Measurements from ENCODE around the gene HDLBP.

The HDLBP gene

GRCh38 chr2:241350530-241350877 is 35.0 kb upstream of the HDLBP start:
- H3K27me3 Mint-ChIP-seq, result no peaks in the 10 kb centered on the region
- peaks cover 9% of the 10 kb centered on the region for H3K4me1 Mint-ChIP-seq (ENCODE audit: low read depth)
- intact Hi-C loops (cut with micrococcal nuclease), result loop anchor here (10.0 kb wide), 1 partner anchor 284 kb away; the partner anchor contains the start of genes ATG4B and THAP4
- H3K4me3 Mint-ChIP-seq, result no peak overlapping the region
- H3K36me3 Mint-ChIP-seq (ENCODE audit: low read depth), result peaks cover 88% of the 10 kb centered on the region
- H3K27ac Mint-ChIP-seq, result no peak overlapping the region
- no peaks in the 10 kb centered on the region for H3K9me3 Mint-ChIP-seq

- H3K36me3 Mint-ChIP-seq (ENCODE audit: low read depth), result peaks cover 93% of the 10 kb centered on the region
- H3K9me3 Mint-ChIP-seq, result no peaks in the 10 kb centered on the region
- no peaks in the 10 kb centered on the region for H3K27me3 Mint-ChIP-seq
- no peak overlapping the region for H3K4me3 Mint-ChIP-seq
- H3K4me1 Mint-ChIP-seq (ENCODE audit: low read depth), result peaks cover 7% of the 10 kb centered on the region
- H3K27ac Mint-ChIP-seq, result no peak overlapping the region
- intact Hi-C loops (cut with micrococcal nuclease), result loop anchor here (10.0 kb wide), 1 partner anchor 285 kb away; the partner anchor contains the start of genes ATG4B and THAP4
Observed at GRCh38 chr2:241349941-241350340, 34.5 kb upstream of the HDLBP start.

- intact Hi-C loops (cut with micrococcal nuclease), result no loop called here
- no peak overlapping the region for H3K4me3 Mint-ChIP-seq
- no peaks in the 10 kb centered on the region for H3K4me1 Mint-ChIP-seq (ENCODE audit: low read depth)
- H3K27me3 Mint-ChIP-seq, result no peaks in the 10 kb centered on the region
- H3K27ac Mint-ChIP-seq, result no peak overlapping the region
- H3K36me3 Mint-ChIP-seq (ENCODE audit: low read depth), result peaks cover 96% of the 10 kb centered on the region
- no peaks in the 10 kb centered on the region for H3K9me3 Mint-ChIP-seq
Observed at GRCh38 chr2:241344925-241345651, 29.6 kb upstream of the HDLBP start.

GRCh38 chr2:241340631-241341163 is 25.2 kb upstream of the HDLBP start:
- H3K4me1 Mint-ChIP-seq (ENCODE audit: low read depth), result peaks cover 16% of the 10 kb centered on the region
- H3K27me3 Mint-ChIP-seq, result no peaks in the 10 kb centered on the region
- peaks cover 96% of the 10 kb centered on the region for H3K36me3 Mint-ChIP-seq (ENCODE audit: low read depth)
- H3K9me3 Mint-ChIP-seq, result no peaks in the 10 kb centered on the region
- no peak overlapping the region for H3K4me3 Mint-ChIP-seq
- intact Hi-C loops (cut with micrococcal nuclease), result no loop called here
- no peak overlapping the region for H3K27ac Mint-ChIP-seq

- Mint-ChIP-seq H3K36me3 (ENCODE audit: low read depth) (peaks cover 93% of the 10 kb centered on the region), H3K9me3 (no peaks in the 10 kb centered on the region), H3K27me3 (no peaks in the 10 kb centered on the region), H3K4me1 (ENCODE audit: low read depth) (peaks cover 19% of the 10 kb centered on the region), H3K4me3 (no peak overlapping the region), H3K27ac (no peak overlapping the region)
- intact Hi-C loops (cut with micrococcal nuclease), result no loop called here
Observed at GRCh38 chr2:241339839-241340630, 24.6 kb upstream of the HDLBP start.

- intact Hi-C loops (cut with micrococcal nuclease), result no loop called here
Observed at GRCh38 chr2:241334813-241335212, 19.3 kb upstream of the HDLBP start.

GRCh38 chr2:241330616-241330981 is 15.1 kb upstream of the HDLBP start:
- Mint-ChIP-seq H3K9me3 (no peaks in the 10 kb centered on the region), H3K27ac (no peak overlapping the region), H3K4me1 (ENCODE audit: low read depth) (peaks cover 7% of the 10 kb centered on the region), H3K36me3 (ENCODE audit: low read depth) (peaks cover 94% of the 10 kb centered on the region), H3K4me3 (no peak overlapping the region), H3K27me3 (no peaks in the 10 kb centered on the region)
- intact Hi-C loops (cut with micrococcal nuclease), result no loop called here

More at GRCh38 chr2:241334813-241335212, 19.3 kb upstream of the HDLBP start:
- Mint-ChIP-seq H3K4me1 (ENCODE audit: low read depth) (peaks cover 24% of the 10 kb centered on the region), H3K27me3 (no peaks in the 10 kb centered on the region), H3K4me3 (no peak overlapping the region), H3K27ac (no peak overlapping the region), H3K9me3 (no peaks in the 10 kb centered on the region), H3K36me3 (ENCODE audit: low read depth) (peaks cover 90% of the 10 kb centered on the region)

- H3K4me3 Mint-ChIP-seq, result no peak overlapping the region
- intact Hi-C loops (cut with micrococcal nuclease), result no loop called here
- peaks cover 11% of the 10 kb centered on the region for H3K4me1 Mint-ChIP-seq (ENCODE audit: low read depth)
- H3K9me3 Mint-ChIP-seq, result no peaks in the 10 kb centered on the region
- no peaks in the 10 kb centered on the region for H3K27me3 Mint-ChIP-seq
- no peak overlapping the region for H3K27ac Mint-ChIP-seq
- H3K36me3 Mint-ChIP-seq (ENCODE audit: low read depth), result peaks cover 97% of the 10 kb centered on the region
Observed at GRCh38 chr2:241329669-241330615, 14.5 kb upstream of the HDLBP start.

GRCh38 chr2:241325257-241325656 is 9.8 kb upstream of the HDLBP start:
- Mint-ChIP-seq H3K4me3 (no peak overlapping the region), H3K9me3 (no peaks in the 10 kb centered on the region), H3K36me3 (ENCODE audit: low read depth) (peaks cover 61% of the 10 kb centered on the region), H3K27me3 (no peaks in the 10 kb centered on the region), H3K27ac (no peak overlapping the region), H3K4me1 (ENCODE audit: low read depth) (peaks cover 43% of the 10 kb centered on the region)
- intact Hi-C loops (cut with micrococcal nuclease), result no loop called here

GRCh38 chr2:241324775-241325174 is 9.3 kb upstream of the HDLBP start:
- Mint-ChIP-seq H3K36me3 (ENCODE audit: low read depth) (peaks cover 61% of the 10 kb centered on the region), H3K4me1 (ENCODE audit: low read depth) (peaks cover 47% of the 10 kb centered on the region), H3K27ac (peak overlapping the region; percentile 73), H3K9me3 (no peaks in the 10 kb centered on the region), H3K27me3 (no peaks in the 10 kb centered on the region), H3K4me3 (peak overlapping the region; percentile 53)
- intact Hi-C loops (cut with micrococcal nuclease), result no loop called here

GRCh38 chr2:241323778-241324177 is 8.3 kb upstream of the HDLBP start:
- H3K4me3 Mint-ChIP-seq, result no peak overlapping the region

GRCh38 chr2:241321886-241322285 is 6.4 kb upstream of the HDLBP start:
- intact Hi-C loops (cut with micrococcal nuclease), result no loop called here
- Mint-ChIP-seq H3K27ac (peak overlapping the region; percentile 52), H3K9me3 (no peaks in the 10 kb centered on the region)

More at GRCh38 chr2:241323778-241324177, 8.3 kb upstream of the HDLBP start:
- intact Hi-C loops (cut with micrococcal nuclease), result no loop called here
- Mint-ChIP-seq H3K9me3 (no peaks in the 10 kb centered on the region), H3K36me3 (ENCODE audit: low read depth) (peaks cover 60% of the 10 kb centered on the region), H3K27ac (peak overlapping the region; percentile 73), H3K4me1 (ENCODE audit: low read depth) (peaks cover 57% of the 10 kb centered on the region), H3K27me3 (no peaks in the 10 kb centered on the region)

GRCh38 chr2:241321033-241321432 is 5.6 kb upstream of the HDLBP start:
- Mint-ChIP-seq H3K9me3 (no peaks in the 10 kb centered on the region), H3K4me1 (ENCODE audit: low read depth) (peaks cover 80% of the 10 kb centered on the region), H3K27ac (peak overlapping the region; percentile 52), H3K4me3 (no peak overlapping the region), H3K36me3 (ENCODE audit: low read depth) (peaks cover 59% of the 10 kb centered on the region), H3K27me3 (no peaks in the 10 kb centered on the region)
- intact Hi-C loops (cut with micrococcal nuclease), result no loop called here

More at GRCh38 chr2:241321886-241322285, 6.4 kb upstream of the HDLBP start:
- H3K27me3 Mint-ChIP-seq, result no peaks in the 10 kb centered on the region
- H3K4me1 Mint-ChIP-seq (ENCODE audit: low read depth), result peaks cover 76% of the 10 kb centered on the region
- peak overlapping the region; percentile 34 for H3K4me3 Mint-ChIP-seq
- peaks cover 59% of the 10 kb centered on the region for H3K36me3 Mint-ChIP-seq (ENCODE audit: low read depth)

All from dendritic cell treated with granulocyte-macrophage colony-stimulating factor and Interleukin-4, amounts not matched to agents 40 ng/mL and 50 ng/mL, for 4 days (primary cell).